GM18505 (cell line): ENCODE data around the gene ZNF274.
"Not testable (repeated sequence)": the region's sequence is repeated elsewhere in the genome, so short reads cannot be mapped to it uniquely, and the experiment has no call there.

Source experiments
- ATAC-seq: cut with Tn5 transposase; IDR thresholded peaks from one replicate; pipeline ENCODE4 v1.9.1; 2021; ENCODE audit not compliant: unreplicated experiment
- POLR2A ChIP-seq: IDR thresholded peaks from 4 replicates; pipeline ENCODE4 v1.6.1; 2011; ENCODE audit warnings: borderline replicate concordance; ENCODE audit not compliant: insufficient read depth, insufficient read length; ENCODE audit errors: extremely low read depth

Gene ZNF274

DNA sequence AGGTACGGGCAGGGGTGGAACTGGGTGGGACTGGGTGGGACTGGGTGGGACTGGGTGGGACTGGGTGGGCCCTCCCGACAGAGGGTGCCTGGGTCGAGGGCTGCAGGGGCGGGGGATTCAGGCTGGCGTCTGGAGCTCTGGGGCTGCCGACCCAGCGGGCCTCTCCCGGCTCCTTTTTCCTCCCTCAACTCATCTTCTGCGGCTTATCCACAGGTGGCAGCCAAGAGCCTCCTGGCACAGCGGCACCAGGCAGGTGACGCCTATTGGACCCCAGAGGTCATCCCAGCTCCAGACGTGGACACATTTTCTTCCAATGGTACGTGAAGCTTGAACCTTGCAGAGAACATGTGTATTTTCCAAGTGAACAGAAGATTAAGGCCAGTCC is 46.4 kb downstream of the ZNF274 start:
- no peak for ATAC-seq
- TF ChIP-seq POLR2A: no peak

DNA sequence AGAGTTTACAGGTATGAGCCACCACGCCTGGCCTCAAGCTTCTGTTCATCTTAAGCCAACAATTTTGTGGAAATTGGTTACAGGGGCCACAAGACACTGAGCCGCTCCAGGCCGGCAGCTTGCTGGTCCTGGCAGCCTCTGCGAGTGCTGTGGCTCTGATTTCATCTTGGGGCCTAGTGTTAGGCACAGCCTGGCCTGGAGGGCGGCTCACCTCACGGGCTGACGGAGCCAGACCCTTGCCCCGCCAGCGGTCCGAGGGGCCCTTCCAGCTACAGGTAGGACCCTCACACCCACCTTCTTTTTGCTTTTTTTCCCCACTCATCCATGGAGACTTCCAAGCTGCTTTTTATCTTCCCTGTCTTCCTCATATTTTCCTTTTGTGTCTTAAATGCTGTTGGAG is 54.5 kb downstream of the ZNF274 start:
- TF ChIP-seq POLR2A: no peak
- no peak for ATAC-seq

- no peak for TF ChIP-seq POLR2A
- ATAC-seq: no peak
These were observed 60.5 kb downstream of the ZNF274 start for GRCh38 chr19:58243351-58243750.

DNA sequence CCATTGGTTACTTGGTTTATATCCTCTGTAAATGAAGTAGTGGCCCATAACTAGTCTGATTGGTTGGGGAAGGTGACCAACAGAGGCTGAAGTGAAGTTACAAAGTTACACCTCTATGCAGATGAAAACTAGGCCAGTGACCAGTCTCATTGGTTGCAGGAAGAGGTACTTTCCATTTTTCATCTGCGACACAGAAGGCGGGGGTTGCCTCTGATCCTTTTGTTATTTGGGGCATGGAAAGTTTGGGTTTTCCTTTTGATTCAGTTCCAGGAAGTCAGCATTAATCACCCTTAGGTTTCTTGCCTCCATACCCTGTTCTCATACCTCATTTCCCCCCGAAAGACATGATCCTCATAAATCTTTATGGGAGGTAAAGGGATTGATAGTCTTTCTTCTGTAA is 66.0 kb downstream of the ZNF274 start:
- no peak for TF ChIP-seq POLR2A
- no peak for ATAC-seq

- ATAC-seq: no peak
These were observed 69.3 kb downstream of the ZNF274 start for GRCh38 chr19:58252102-58252685.

GRCh38 chr19:58258259-58258658 is 75.4 kb downstream of the ZNF274 start:
- not testable (repeated sequence) for ATAC-seq

More at GRCh38 chr19:58252102-58252685, 69.3 kb downstream of the ZNF274 start:
- no peak for TF ChIP-seq POLR2A

GRCh38 chr19:58261600-58261967 is 78.7 kb downstream of the ZNF274 start:
- no peak for ATAC-seq
- TF ChIP-seq POLR2A: no peak

GRCh38 chr19:58261968-58262921 is 79.4 kb downstream of the ZNF274 start:
- no peak for ATAC-seq

GRCh38 chr19:58262922-58263296 is 80.0 kb downstream of the ZNF274 start:
- TF ChIP-seq POLR2A: no peak

More at GRCh38 chr19:58261968-58262921, 79.4 kb downstream of the ZNF274 start:
- no peak for TF ChIP-seq POLR2A

More at GRCh38 chr19:58262922-58263296, 80.0 kb downstream of the ZNF274 start:
- no peak for ATAC-seq
